ENCODE results near the gene FUBP3.
A peak's percentile ranks its signal among the peaks of the same experiment; 100 is the strongest.
"Not testable (repeated sequence)": the region's sequence is repeated elsewhere in the genome, so short reads cannot be mapped to it uniquely, and the experiment has no call there.

FUBP3 gene

DNA sequence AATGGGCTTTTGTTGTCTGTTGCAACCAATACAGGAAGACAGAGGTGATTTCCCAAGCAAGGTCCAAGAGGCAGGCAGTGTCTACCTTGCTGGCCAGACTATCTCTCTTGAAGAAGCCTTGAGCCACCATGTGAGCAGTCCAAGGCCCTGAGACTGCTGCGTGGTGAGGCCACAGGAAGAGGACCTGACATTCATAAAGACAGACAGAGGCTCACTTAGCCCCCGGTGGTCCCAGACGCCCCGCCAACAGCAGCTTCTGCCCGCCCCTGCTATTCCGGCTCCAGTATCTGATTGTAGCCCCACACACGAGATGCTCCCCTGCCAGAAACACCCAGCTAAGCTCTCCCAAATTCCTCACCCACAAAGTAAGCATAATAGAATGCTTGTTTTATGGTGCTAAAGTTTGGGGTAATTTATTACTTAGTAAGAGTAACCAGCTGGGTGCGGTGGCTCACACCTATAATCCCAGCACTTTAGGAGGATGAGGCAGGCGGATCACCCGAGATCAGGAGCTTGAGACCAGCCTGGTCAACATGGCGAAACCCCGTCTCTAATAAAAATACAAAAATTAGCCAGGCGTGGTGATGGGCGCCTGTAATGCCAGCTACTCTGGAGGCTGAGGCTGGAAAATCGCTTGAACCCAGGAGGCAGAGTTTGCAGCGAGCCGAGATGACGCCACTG is 22.8 kb upstream of the FUBP3 start:
- ATAC-seq, result no peak
- DNase-seq, result no peak

DNA sequence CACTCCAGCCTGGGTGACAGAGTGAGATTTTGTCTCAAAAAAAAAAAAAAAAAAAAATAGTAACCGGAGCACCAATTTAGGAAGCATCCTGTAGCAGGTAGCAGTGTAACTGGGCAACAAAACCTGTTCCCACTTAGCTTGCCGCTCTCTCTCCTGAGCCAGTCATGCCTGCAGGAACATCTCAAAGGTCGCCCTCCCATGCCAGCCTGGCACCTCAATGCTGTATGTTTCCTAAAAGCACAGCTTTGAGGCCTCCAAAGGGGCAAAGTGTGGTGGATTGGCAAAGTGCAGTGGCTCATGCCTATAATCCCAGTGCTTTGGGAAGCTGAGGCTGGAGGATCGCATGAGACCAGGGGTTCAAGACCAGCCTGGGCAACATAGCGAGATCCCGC is 22.3 kb upstream of the FUBP3 start:
- ATAC-seq (no peak), DNase-seq (no peak)

DNA sequence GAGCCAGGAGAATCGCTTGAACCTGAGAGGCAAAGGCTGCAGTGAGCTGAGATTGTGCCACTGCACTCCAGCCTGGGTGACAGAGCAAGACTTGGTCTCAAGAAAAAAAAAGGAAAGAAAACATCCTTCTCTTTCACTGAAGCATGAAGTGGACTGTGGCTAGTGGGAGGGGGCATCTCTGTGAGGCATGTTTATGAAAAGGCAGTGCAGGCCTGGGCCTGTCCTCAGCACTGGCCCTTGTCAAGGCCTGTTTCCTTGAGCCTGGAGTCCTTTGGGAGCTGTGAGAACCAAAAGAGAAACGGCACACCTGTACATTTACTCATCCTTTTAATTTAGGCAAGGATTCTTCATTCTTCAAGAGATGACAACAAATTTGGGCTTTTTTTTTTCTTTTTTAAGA is 18.3 kb upstream of the FUBP3 start:
- DNase-seq, result no peak
- ATAC-seq, result no peak

DNA sequence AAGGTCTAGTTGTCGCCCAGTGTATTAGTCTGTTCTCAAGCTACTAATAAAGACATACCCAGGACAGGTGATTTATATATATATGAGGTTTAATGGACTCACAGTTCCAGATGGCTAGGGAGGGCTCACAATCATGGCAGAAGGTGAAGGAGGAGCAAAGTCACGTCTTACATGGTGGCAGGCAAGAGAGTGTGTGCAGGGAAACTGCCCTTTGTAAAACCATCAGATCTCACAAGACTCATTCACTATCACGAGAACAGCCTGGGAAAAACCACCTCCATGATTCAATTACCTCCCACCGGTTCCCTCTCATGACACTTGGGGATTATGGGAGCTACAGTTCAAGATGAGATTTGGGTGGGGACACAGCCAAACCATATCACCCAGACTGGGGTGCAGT is 16.9 kb upstream of the FUBP3 start:
- not testable (repeated sequence) for ATAC-seq, DNase-seq

DNA sequence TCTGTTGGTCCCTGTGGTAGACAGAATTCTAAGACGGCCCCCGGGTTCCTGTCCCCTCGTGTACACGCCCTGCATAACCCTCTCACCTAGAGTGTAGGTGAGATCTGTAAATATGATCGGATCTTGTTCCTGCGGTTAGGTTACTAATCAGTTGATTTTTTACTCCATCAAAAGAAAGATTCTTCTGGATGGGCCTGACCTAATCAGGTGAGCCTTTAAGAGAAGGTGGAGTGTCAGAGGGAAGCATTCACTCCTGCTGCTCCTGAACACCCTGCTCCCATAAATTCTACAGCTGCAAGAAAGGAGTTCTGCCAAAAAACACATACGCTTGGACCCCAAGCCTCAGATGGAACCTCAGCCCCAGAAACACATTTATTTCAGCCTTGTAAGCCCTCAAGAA is 15.6 kb upstream of the FUBP3 start:
- DNase-seq, result no peak
- ATAC-seq, result no peak

DNA sequence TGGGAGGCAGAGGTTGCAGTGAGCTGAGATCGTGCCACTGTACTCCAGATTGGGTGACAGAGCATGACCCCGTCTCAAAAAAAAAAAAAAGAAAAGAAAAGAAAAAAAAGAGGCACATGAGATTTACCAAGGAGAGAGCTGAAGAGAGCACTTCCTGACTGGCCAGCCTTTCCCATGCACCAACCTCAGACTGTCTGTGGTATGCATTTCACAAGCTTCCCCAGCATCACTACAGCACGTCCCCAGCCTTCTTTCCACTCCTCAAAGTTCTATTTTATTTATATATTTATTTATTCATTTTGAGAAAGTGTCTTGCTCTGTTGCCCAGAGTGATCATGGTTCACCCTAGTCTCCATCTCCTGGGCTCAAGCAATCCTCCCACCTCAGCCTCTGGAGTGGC is 13.6 kb upstream of the FUBP3 start:
- ATAC-seq, result no peak
- no peak for DNase-seq

DNA sequence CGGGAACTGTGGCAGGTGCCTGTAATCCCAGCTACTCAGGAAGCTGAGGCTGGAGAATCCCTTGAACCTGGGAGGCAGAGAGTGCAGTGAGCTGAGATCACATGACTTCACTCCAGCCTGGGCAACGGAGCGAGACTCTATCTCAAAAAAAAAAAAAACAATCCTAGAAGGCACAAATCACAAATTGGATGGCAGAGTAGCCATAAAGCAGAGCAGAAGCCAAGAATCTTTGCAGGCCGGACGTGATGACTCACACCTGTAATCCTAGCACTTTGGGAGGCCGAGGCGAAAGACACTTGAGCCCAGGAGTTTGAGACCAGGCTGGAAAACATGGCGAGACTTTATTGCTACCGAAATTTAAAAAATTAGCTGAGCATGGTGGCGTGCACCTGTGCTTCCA is 9.2 kb upstream of the FUBP3 start:
- ATAC-seq, result no peak
- no peak for DNase-seq

DNA sequence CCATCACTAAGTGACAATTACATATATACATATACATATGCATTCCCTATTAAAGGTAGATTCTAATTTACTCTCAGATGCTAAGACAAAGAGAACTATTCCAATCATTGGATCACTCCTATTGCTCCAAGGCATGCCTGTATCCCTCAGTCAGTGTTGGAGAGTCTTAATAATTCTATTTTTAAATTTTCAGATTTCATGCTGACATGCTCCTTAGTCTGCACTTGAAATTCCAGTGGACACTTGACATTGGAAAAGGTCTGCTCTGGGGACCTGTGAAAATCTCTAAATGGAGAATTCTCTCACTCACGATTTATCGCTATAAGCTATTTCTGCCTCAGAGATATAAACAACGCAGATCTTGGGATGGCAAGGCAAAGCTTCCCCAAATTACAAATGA is 3.9 kb upstream of the FUBP3 start:
- ATAC-seq, result no peak
- DNase-seq, result no peak

DNA sequence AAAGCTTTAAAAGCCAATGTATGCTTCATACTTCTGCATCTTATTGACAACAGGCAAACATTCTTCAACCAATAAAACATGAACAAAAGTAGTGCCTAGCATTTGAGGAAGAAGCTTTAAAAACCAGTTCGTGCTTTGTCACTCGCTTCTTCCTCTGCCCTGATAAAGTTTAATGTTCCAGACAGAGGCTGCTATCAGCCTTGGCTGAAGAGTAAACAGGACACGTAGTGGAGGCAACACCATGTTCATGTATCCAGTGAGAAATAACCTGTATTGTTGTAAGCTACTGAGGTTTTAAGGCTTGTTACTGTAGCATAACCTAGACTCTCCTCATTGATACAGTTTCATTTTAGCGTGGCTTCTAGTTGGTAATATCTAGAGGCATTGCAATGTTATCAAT is 3.2 kb upstream of the FUBP3 start:
- no peak for DNase-seq
- no peak for ATAC-seq

DNA sequence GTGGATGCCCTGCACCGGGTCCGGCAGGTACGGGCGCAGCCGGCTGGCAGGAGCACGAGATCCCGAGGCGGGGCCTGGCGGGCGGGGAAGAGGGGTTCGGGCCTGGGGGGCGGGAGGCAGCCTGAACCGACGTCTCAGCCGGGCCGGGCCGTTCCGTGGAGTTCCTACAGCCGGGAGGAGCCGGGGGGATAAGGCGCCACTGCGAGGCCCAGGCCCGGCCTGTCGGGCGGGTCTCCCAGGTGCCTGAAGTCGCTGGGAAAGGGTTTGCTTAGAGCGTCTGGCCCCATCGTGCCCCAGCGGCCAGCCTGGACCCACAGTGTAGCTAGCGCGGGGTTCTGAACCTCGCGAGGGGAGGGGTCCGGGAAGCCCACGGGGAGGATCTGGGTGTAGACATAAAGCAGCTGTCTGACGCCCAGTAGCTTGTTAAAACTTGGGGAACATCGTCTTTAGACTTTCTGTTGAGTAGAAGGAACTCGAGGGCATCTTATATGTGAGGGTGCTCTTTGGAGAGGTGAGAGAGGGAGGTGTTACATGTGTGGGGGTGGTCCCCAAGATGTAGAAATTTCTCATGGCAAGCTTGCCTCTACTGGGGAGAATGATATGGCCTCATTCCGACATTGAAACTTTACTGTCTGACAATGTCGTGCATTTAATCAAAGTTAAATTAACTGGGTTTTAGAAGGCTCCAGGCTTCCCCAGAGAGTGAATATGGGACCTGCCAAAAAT is 524 bp downstream of the FUBP3 start:
- DNase-seq (no peak), ATAC-seq (peak; percentile 6)

DNA sequence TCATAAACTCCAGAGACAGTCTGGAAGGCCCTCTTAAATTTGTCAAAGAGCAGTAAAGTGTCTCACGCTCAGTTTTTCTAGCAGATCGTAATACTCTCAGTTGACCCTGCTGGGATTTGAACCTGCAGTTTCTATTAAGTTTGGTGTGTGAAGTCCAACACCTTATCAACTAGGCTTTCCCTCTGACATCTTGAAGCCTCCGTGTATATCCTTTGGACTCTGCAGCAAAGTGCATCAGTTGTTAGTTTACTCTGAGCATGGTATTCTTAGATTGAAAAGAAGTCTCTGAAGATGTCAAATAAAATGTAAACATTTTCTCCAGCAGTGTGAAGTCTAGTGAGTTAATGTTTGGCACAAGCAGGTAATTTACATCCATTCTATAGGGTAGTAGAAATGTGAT is 2.4 kb downstream of the FUBP3 start:
- DNase-seq (no peak), ATAC-seq (no peak)

DNA sequence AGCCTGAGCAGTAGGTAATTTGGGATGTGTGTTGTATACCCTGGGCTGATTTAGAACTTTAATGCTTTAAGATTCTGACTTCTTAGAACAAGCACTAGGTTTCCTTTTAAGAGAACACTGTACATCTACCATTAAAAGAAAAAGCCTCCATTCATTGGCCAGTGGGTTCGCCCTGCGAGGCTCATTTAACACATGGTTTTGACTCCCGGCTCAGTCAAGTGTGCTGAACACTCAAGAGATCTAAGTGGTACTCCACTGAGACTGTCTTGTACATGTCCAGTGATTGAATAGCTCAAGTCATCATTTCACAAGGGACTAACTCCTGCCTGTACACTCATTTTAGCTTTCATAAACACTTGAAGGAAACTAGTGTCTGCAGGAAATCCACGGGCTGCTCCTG is 3.9 kb downstream of the FUBP3 start:
- DNase-seq (no peak), ATAC-seq (no peak)

DNA sequence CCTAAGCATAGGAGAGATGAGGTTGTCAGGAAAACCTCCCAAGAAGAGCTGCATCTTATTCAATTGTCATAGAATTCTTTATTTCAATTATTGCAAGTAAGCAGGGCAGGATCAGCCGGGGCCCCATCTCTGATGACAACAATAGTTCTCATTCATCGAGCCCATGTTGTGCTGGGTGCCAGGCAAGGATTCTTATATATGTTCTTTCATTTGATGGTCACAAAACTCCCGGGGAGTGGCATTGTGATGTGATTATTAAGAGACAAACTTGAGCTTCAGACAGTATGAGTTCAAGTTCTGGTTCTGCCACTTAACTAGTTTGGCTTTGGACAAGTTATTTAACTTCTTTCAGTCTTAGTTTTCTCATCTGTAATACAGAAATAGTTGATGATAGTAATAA is 8.5 kb downstream of the FUBP3 start:
- ATAC-seq (no peak), DNase-seq (no peak)

DNA sequence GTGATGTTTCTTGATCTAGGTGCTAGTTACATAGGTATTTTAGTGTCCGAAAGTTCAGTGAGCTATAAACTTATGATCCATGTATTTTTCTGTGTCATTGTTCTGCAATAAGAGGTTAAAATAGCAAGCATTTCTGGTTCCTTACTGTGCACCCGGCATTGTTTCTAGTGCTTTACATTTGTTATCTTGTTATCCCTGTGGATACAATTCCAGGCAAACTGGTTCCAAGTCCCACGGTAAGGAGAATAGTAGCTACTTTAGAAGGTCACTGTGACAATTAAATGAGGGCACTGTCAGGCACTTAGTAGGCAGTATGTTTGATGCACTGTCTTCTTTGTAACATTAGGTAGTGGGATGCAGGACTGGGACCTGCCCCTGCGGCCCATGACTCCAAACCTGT is 9.0 kb downstream of the FUBP3 start:
- ATAC-seq, result no peak
- DNase-seq, result no peak

DNA sequence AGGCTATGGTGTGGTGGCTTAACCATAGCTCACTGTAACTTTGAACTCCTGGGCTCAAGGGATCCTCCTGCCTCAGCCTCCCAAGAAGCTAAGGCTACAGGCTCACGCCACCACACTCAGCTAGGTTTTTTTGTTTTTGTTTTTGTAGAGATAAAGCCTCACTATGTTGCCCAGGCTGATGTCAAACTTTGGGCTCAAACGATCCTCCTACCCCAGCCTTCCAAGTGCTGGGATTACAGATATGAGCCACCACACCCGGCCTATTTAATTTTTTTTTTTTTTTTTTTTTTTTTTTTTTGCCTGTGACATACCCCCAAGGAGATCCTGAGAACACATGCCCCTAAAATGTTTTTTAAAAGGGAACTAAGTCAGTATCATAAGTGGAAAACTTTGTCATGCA is 10.4 kb downstream of the FUBP3 start:
- ATAC-seq (no peak), DNase-seq (no peak)

DNA sequence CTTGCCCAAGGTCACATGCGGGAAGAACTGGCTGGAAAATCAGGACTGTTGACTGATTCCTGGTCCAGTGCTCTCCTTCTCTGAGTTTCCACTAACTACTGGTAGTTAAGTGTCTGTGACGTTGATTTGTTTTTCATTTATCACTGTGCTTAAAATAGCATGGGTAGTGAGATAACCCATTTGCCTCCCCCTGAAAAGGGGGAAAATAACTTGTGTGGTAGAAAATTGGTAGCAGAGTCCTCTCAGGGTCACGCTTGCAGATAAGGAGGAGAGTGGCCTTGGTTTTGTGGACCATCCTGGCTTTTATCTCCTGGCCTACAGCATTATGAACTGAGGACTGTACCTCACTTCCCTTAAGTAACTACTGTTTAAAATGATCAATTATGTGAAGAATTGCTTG is 10.9 kb downstream of the FUBP3 start:
- DNase-seq (no peak), ATAC-seq (no peak)

DNA sequence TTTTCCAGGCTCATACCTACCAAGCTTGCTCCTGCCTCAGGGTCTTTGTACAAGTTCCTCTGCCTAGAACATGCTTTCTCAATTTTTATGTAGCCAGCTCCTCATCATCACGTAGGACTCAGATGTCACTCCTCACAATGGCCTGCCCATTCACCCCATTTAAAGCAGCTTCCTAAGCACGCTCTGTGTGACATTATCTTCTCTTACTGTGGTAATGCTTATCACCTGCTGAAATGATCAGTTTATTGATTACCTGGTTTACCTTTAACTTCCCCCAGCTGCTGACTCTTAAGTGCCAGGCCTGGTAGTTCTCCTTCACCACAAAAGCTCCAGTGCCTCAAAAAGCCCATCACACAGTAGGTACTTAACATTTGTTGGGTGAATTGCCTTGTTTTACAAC is 13.6 kb downstream of the FUBP3 start:
- ATAC-seq, result no peak
- DNase-seq, result no peak

DNA sequence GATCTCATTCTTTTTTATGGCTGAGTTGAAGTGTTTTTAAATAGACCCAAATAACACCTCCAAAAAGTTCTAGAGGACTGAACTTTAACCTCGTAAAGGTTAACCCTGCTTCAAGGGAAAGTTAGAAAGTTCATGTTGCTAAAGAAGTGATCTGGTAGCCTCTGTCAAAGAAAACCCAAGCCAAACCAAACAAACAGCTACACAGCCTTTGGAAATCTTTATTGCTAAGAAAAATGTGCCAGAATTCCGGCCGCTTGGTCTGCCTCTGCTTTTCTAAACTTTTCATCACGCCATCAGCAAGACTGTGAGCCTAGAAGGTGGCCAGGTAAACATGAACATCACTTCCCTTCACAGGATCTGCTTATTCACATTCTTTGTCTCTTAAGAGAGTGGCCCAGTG is 17.9 kb downstream of the FUBP3 start:
- ATAC-seq, result no peak

DNA sequence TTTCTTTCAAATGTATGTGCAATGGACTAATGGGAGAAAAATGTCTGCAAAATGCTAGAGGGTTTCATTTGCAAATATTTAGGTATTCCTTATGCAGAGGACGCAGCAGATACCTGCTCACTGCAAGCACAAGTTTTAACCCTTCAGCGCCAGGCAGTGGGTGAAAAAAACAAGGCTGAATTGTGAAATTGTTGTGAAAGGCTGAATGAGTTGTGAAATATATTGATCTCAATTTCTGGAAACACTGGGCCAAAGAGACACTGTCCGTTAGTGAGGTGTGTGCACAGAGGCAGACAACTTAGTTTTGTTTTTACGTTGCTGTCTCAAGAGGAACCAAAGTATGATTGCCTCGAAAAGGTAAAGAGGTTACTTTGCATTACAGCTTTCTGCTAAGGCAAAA is 18.8 kb downstream of the FUBP3 start:
- ATAC-seq, result no peak
- DNase-seq, result no peak

More for the DNA sequence above, 17.9 kb downstream of the FUBP3 start:
- no peak for DNase-seq

DNA sequence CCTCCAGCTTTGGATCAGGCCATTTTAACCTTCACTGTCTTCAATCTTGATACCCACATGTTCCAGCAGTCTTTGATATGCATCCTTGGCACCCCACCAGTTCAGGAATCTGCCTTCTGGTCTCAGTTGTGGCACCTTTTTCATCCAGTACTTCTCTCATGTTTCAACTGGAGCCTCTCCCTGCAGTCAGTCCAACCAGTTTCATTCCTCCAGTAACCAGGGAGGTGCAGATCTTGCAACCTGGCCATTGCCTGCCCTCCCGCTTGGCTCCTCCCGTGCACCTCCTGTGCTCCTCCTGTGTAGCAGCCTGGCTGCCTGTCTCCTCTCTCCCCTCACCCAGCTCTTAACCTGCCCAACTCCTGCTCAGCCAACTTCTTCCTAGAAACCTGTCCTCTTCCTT is 20.2 kb downstream of the FUBP3 start:
- ATAC-seq (no peak), DNase-seq (no peak)

DNA sequence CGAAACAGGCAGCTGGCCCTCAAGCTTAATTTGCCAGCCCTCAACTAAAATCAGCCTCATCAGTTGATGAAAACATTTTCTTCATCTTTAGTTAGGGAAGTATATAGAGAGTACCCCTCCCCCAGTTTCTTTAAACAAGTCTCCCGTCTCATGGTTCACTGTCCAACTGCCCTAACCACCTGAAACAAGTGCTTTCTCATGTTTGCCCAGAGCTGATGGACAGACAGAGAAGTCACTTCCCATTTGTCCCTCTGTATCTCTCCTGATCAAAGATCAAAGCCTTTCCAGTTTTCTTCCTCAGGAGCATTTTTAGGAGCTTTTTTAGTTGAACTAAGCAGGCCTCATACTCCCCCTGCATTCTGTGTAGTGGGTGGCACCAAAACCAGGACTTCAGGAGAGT is 21.7 kb downstream of the FUBP3 start:
- ATAC-seq, result no peak
- DNase-seq, result no peak

DNA sequence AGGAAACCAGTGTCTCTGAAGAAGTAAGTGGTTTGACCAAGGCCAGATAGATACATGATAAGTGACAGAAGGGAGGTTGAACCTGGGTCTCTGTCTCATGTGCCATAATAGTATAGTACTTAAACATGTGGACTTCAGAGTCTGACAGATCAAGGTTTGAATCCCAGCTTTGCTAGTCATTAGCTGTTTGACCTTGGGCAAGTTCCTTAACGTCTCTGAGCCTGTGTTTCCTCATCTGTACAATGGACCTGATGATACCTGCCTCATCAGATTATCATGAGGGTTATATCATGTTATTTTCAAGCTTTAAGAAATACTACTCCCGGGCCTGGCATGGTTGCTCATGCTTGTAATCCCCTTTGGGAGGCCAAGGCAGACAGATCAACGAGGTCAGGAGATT is 24.9 kb downstream of the FUBP3 start:
- DNase-seq (no peak), ATAC-seq (no peak)

DNA sequence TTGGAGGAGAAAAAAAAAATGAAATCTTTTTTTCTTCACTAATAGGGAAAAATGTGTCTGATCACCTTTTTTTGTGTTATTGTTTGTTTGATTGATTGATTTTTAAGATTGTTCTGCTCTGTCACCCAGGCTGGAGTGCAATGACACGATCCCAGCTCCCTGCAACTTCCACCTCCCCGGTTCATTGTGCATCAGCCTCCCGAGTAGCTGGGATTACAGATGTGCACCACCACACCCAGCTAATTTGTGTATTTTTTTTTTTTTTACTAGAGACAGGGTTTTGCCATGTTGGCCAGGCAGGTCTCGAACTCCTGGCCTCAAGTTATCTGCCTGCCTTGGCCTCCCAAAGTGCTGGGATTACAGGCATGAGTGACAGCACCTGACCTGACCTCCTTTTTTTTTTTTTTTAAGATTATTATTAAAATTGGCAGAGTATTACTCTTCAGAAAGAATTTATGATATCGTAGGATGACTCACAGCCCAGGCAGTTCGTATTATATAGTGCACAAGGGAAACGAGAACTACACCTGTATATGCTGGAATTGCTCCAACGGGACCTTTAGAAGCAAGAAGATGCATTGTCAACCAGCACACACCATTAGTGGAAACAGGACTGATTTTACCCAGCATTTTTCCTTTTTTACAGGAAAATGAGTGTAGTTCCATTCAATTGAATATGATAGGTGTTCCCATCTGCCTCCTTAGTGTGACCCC is 27.7 kb downstream of the FUBP3 start:
- DNase-seq (no peak), ATAC-seq (no peak)
